NT2/D1 (cell line): Measurements from ENCODE around the gene RETN.

Experiments
- SUZ12 ChIP-seq: IDR thresholded peaks from 2 replicates; pipeline ENCODE4 v1.6.1; 2011; ENCODE audit not compliant: insufficient read length, insufficient read depth; ENCODE audit errors: extremely low read depth
- YY1 ChIP-seq: IDR thresholded peaks from 2 replicates; pipeline ENCODE4 v1.6.1; 2011; ENCODE audit not compliant: insufficient read length, insufficient read depth
- ZNF274 ChIP-seq: IDR thresholded peaks from 2 replicates; pipeline ENCODE4 v1.6.1; 2011; ENCODE audit warnings: mild to moderate bottlenecking, low read depth, low read length

GRCh38 chr19:7647156-7647555 lies 21.7 kb upstream of the RETN start:
- no peak for TF ChIP-seq SUZ12
- TF ChIP-seq ZNF274: no peak
- TF ChIP-seq YY1: no peak
